Measurements from ENCODE around the gene KIR3DL1.
"Not testable (repeated sequence)": the region's sequence is repeated elsewhere in the genome, so short reads cannot be mapped to it uniquely, and the experiment has no call there.

Gene KIR3DL1

GRCh38 chr19:54817670-54818536 lies 1.6 kb downstream of the KIR3DL1 start:
- no peak for DNase-seq

- DNase-seq = not testable (repeated sequence)
Measured at GRCh38 chr19:54824416-54824815, 8.1 kb downstream of the KIR3DL1 start.

GRCh38 chr19:54825326-54825725 lies 9.1 kb downstream of the KIR3DL1 start:
- DNase-seq = not testable (repeated sequence)

GRCh38 chr19:54828064-54828463 lies 11.8 kb downstream of the KIR3DL1 start:
- DNase-seq = not testable (repeated sequence)

DNA sequence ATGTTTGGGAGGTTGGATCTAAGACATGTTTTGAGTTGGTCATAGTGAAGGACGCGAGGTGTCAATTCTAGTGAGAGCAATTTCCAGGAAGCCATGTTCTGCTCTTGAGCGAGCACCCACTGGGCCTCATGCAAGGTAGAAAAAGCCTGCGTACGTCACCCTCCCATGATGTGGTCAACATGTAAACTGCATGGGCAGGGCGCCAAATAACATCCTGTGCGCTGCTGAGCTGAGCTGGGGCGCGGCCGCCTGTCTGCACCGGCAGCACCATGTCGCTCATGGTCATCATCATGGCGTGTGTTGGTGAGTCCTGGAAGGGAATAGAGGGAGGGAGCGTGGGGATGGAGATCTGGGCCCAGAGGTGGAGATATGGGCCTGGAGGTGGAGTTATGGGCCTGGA lies 16.2 kb downstream of the KIR3DL1 start, which contains the start of gene KIR2DS4:
Gene KIR2DS4 (plus strand): TSS at position 181 of the 400 bp plus-strand sequence.
- not testable (repeated sequence) for DNase-seq

DNA sequence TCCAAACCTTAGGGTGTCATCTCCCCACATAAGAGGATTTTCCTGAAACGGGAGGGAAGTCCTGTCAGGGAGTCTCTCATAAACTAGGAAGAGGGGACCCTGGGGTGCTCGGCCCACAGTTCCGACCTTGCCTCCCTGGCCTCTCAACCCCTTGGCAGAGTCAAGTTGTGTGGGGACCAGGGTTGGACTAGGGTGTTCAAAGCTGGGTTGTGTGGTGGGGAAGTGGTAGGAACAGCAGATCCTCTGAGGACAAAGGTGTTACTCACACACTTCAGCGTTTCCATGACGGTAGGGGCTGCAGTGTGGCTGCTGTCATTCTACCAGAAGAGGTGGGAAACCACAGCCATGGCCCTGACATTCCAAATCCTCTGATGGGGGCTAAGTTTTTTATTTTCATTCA lies 18.9 kb downstream of the KIR3DL1 start:
- DNase-seq = not testable (repeated sequence)

GRCh38 chr19:54837522-54837921 lies 21.3 kb downstream of the KIR3DL1 start:
- not testable (repeated sequence) for DNase-seq

GRCh38 chr19:54843171-54843570 lies 26.9 kb downstream of the KIR3DL1 start:
- not testable (repeated sequence) for DNase-seq

GRCh38 chr19:54850061-54850640 lies 33.9 kb downstream of the KIR3DL1 start, which contains the start of gene KIR3DL2:
Gene KIR3DL2, plus strand, starts transcription at chr19:54850443. Its CDS starts 33 bp downstream, at chr19:54850476.
- not testable (repeated sequence) for DNase-seq

DNA sequence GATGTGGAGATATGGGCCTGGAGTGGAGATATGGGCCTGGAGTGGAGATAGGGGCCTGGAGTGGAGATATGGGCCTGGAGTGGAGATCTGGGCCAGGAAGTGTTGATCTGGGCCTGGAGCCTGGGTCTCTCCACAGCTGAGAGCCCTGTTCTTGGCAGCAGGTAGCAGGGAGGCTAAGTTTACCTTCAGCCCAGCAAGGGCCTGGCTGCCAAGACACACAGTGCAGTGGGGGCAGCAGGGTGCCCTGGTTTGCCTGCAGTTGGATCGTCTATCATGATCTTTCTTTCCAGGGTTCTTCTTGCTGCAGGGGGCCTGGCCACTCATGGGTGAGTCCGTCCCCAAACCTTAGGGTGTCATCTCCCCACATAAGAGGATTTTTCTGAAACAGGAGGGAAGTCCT lies 34.7 kb downstream of the KIR3DL1 start:
- DNase-seq = no peak

GRCh38 chr19:54851353-54851752 lies 35.1 kb downstream of the KIR3DL1 start:
- no peak for DNase-seq

GRCh38 chr19:54855241-54855640 lies 39.0 kb downstream of the KIR3DL1 start:
- DNase-seq = not testable (repeated sequence)

- not testable (repeated sequence) for DNase-seq
Measured at GRCh38 chr19:54858476-54858875, 42.2 kb downstream of the KIR3DL1 start.

DNA sequence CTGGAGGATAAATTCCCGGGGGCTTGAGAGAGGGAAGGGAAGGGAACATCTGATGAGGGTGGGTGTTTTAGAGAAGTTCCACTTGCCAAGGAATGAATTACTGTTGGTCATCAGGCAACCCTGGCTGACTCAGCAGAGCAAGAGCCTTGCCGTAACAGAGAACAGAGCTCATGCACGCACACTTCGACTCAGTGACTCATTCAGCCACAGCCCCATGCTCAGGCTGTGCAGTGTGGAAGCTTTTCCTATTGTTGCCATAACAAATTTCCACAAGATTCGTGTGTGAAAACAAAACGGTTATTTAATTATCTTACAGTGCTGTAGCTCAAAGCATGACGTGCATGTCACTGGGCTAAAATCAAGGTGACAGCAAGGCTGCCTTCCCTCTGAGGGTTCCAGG lies 43.2 kb downstream of the KIR3DL1 start:
- not testable (repeated sequence) for DNase-seq

- not testable (repeated sequence) for DNase-seq
Measured at GRCh38 chr19:54863459-54863858, 47.2 kb downstream of the KIR3DL1 start.

DNA sequence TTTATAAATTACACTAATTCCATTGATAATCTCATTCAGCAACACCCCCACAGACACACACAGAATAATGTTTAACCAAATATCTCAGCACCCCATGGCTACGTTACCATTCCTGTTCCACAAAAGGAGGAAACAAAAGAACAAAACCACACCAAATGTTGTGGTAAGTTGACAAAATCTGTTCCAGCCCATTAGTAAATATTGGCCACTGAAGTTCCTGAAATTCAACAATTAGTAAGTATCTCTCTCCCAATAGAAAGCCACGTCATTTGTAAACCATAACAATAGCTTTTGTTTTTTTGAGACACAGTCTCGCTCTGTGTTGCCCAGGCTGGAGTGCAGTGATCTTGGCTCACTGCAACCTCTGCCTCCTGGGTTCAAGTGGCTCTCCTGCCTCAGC lies 55.4 kb downstream of the KIR3DL1 start:
- no peak for DNase-seq

- no peak for DNase-seq
Measured at GRCh38 chr19:54873990-54874389, 57.7 kb downstream of the KIR3DL1 start, which contains the start of gene FCAR. Gene FCAR, plus strand, starts transcription at chr19:54874235. Its CDS starts 55 bp downstream, at chr19:54874290.

DNA sequence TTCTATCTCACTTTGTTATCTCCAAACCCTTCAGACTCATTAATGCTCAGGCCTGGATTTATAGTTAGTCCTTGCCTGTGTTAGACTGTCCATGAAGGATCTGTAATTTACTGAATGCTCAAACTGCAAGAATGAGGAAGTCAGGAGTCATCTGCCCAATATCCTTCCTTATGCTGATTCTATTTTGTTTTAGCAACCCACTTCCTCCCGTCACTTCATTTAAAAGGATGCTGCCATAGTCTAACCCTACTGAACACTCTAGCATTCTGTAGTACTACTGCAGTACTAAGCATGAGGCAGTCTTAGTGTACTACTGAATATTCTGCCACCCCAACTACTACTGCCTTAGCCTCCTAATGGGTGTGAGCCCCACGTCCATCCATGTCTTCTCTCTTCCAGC lies 59.2 kb downstream of the KIR3DL1 start:
- DNase-seq = no peak

DNA sequence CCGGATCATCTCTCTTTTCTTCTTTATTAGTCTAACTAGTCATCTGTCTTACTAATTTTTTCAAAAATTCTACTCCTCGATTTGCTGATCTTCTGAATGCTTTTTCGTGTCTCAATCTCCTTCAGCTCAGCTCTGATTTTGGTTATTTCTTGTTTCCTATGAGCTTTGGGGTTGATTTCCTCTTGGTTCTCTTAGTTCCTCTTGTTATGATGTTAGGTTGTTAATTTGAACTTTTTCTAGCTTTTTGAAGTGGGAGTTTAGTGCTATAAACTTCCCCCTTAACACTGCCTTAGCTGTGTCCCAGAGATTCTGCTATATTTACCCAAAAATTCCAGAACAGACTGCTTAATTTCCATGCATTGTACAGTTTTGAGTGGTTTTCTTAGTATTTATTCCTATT lies 61.2 kb downstream of the KIR3DL1 start:
- DNase-seq = no peak

Data from stimulated activated CD4-positive, alpha-beta T cell treated with anti-CD3 and anti-CD28 coated beads, Interleukin-15, amount 100 ng/mL, for 24 hours (primary cell).